IMR-90 (cell line): ENCODE results near the gene IGF2R. TPM values are rescaled to one million over a fixed set of nuclear protein-coding genes. Genes with fewer than 3 reads are reported as not detected.
A peak's percentile ranks its signal among the peaks of the same experiment; 100 is the strongest.
"Not testable (repeated sequence)": the region's sequence is repeated elsewhere in the genome, so short reads cannot be mapped to it uniquely, and the experiment has no call there.

Experiments
- ATAC-seq: fragments of 200-7000 bp; cut with Tn5 transposase; 2 replicates; pipeline ENCODE4 v1.9.1; 2020; ENCODE audit warnings: low read depth, mild to moderate bottlenecking, moderate library complexity
- BruUV-seq: library from RNA; stranded (reverse); fragments of 400-500 nt; replicated peaks from 2 replicates; lab custom pipeline; 2021; lab: Mats Ljungman, UMichigan
- CTCF ChIA-PET: fragments of 300-600 bp; formaldehyde crosslinking; extraction: SDS; loops from one replicate; lab custom pipeline; 2021; ENCODE audit warnings: antibody characterized with exemption; lab: Yijun Ruan, JAX
- POLR2A ChIA-PET: fragments of 300-600 bp; sonication (Branson Sonifier 250); formaldehyde crosslinking; loops from one replicate; lab custom pipeline; 2022; ENCODE audit warnings: antibody characterized with exemption; ENCODE audit not compliant: unreplicated experiment; lab: Charles Lee
- DNase-seq: peaks from one replicate; pipeline ENCODE4 v3.0.0; 2013
- H2AFZ ChIP-seq: replicated peaks from 2 replicates; pipeline ENCODE3; 2013; ENCODE audit warnings: low read length, mild to moderate bottlenecking; ENCODE audit not compliant: poor library complexity
- H2AK5ac ChIP-seq: 2 replicates; pipeline ENCODE4 v1.6.1; 2013; ENCODE audit warnings: low read depth, low read length, inconsistent platforms
- H2AK9ac ChIP-seq: replicated peaks from 2 replicates; pipeline ENCODE3; 2013; ENCODE audit warnings: mild to moderate bottlenecking, low read depth, low read length, moderate library complexity; ENCODE audit not compliant: poor library complexity
- H2BK120ac ChIP-seq: 2 replicates; pipeline ENCODE4 v1.6.1; 2013; ENCODE audit warnings: low read depth, low read length, inconsistent platforms
- H2BK15ac ChIP-seq: 3 replicates; pipeline ENCODE4 v1.6.1; 2013; ENCODE audit warnings: low read depth, low read length, inconsistent platforms
- H2BK20ac ChIP-seq: 2 replicates; pipeline ENCODE4 v1.6.1; 2013; ENCODE audit warnings: low read depth, mild to moderate bottlenecking, inconsistent platforms, low read length, moderate library complexity
- H2BK5ac ChIP-seq: 2 replicates; pipeline ENCODE4 v1.6.1; 2013; ENCODE audit warnings: mild to moderate bottlenecking, low read depth, low read length, inconsistent platforms; ENCODE audit not compliant: poor library complexity, severe bottlenecking
- H3K14ac ChIP-seq: replicated peaks from 2 replicates; pipeline ENCODE4 v1.6.1; 2013; ENCODE audit warnings: low read depth, low read length, inconsistent platforms
- H3K18ac ChIP-seq: 2 replicates; pipeline ENCODE4 v1.6.1; 2013; ENCODE audit warnings: low read depth, low read length, control low read depth
- H3K23ac ChIP-seq: 2 replicates; pipeline ENCODE4 v1.6.1; 2013; ENCODE audit warnings: low read depth, low read length, inconsistent platforms
- H3K27ac ChIP-seq: 2 replicates; pipeline ENCODE4 v1.5.1; 2013; ENCODE audit warnings: mild to moderate bottlenecking, control low read depth, low read length; ENCODE audit not compliant: insufficient read depth
- H3K27me3 ChIP-seq: 2 replicates; pipeline ENCODE4 v1.6.1; 2013; ENCODE audit warnings: low read length; ENCODE audit not compliant: control insufficient read depth, insufficient read depth
- H3K36me3 ChIP-seq: 2 replicates; pipeline ENCODE4 v1.6.1; 2013; ENCODE audit warnings: low read length, mixed read lengths; ENCODE audit not compliant: control insufficient read depth, insufficient read depth
- H3K4ac ChIP-seq: 2 replicates; pipeline ENCODE4 v1.6.1; 2013; ENCODE audit warnings: low read depth, low read length, inconsistent platforms
- H3K4me1 ChIP-seq: 2 replicates; pipeline ENCODE4 v1.6.1; 2013; ENCODE audit warnings: low read length, mixed read lengths; ENCODE audit not compliant: control insufficient read depth, insufficient read depth
- H3K4me2 ChIP-seq: 2 replicates; pipeline ENCODE4 v1.6.1; 2013; ENCODE audit warnings: low read depth, mild to moderate bottlenecking, control low read depth, low read length, moderate library complexity
- H3K4me3 ChIP-seq: 2 replicates; pipeline ENCODE4 v1.5.1; 2013; ENCODE audit warnings: low read depth, mild to moderate bottlenecking, control low read depth, low read length, moderate library complexity; ENCODE audit not compliant: insufficient read depth
- H3K56ac ChIP-seq: 2 replicates; pipeline ENCODE4 v1.6.1; 2013; ENCODE audit warnings: low read length, inconsistent platforms; ENCODE audit not compliant: insufficient read depth; ENCODE audit errors: extremely low read depth
- H3K79me1 ChIP-seq, 2 experiments: 2 replicates each; pipeline ENCODE4 v1.6.1; 2013; ENCODE audit warnings: low read length in 2 of 2, inconsistent platforms in 1 of 2, low read depth in 1 of 2
- H3K9ac ChIP-seq: 2 replicates; pipeline ENCODE4 v1.6.1; 2013; ENCODE audit warnings: low read depth, low read length, control low read depth
- H3K9me1 ChIP-seq: 2 replicates; pipeline ENCODE4 v1.6.1; 2013; ENCODE audit warnings: low read length, inconsistent platforms; ENCODE audit not compliant: insufficient read depth
- H3K9me3 ChIP-seq: 2 replicates; pipeline ENCODE4 v1.6.1; 2013; ENCODE audit warnings: low read length; ENCODE audit not compliant: control insufficient read depth, insufficient read depth
- H4K20me1 ChIP-seq: 2 replicates; pipeline ENCODE4 v1.6.1; 2013; ENCODE audit warnings: low read length, inconsistent platforms; ENCODE audit not compliant: insufficient read depth
- H4K5ac ChIP-seq: 2 replicates; pipeline ENCODE4 v1.6.1; 2013; ENCODE audit warnings: mild to moderate bottlenecking, low read depth, low read length, control low read depth
- H4K8ac ChIP-seq, 2 experiments: 2 replicates each; pipeline ENCODE4 v1.6.1; 2013; ENCODE audit warnings: low read depth in 2 of 2, low read length in 2 of 2, control low read depth in 1 of 2, inconsistent platforms in 1 of 2
- H4K91ac ChIP-seq: 2 replicates; pipeline ENCODE4 v1.6.1; 2013; ENCODE audit warnings: low read depth, low read length, inconsistent platforms; ENCODE audit not compliant: insufficient read depth
- BHLHE40 ChIP-seq: fragments of 150-350 bp; IDR thresholded peaks from 2 replicates; pipeline ENCODE4 v1.6.1; 2016; ENCODE audit warnings: mild to moderate bottlenecking, low read depth, low read length
- CEBPB ChIP-seq: IDR thresholded peaks from 2 replicates; pipeline ENCODE4 v1.6.1; 2012; ENCODE audit warnings: low read depth, low read length, improper control_type of control experiment
- FOS ChIP-seq: fragments of 150-350 bp; IDR thresholded peaks from 2 replicates; pipeline ENCODE4 v1.6.1; 2016; ENCODE audit warnings: low read depth, low read length
- NFE2L2 ChIP-seq: fragments of 150-350 bp; IDR thresholded peaks from 2 replicates; pipeline ENCODE4 v1.6.1; 2016; ENCODE audit warnings: low read depth, mild to moderate bottlenecking, low read length
- POLR2A ChIP-seq: IDR thresholded peaks from 2 replicates; pipeline ENCODE4 v1.6.1; 2012; ENCODE audit warnings: mild to moderate bottlenecking, low read depth, low read length
- RAD21 ChIP-seq: IDR thresholded peaks from 2 replicates; pipeline ENCODE4 v1.6.1; 2012; ENCODE audit warnings: low read length, improper control_type of control experiment
- RFX5 ChIP-seq: IDR thresholded peaks from 2 replicates; pipeline ENCODE4 v1.8.0; 2012; ENCODE audit warnings: low read depth, mild to moderate bottlenecking, low read length, moderate library complexity
- WGBS, 2 experiments: methylation state at CpG; one replicate each; pipeline versions ENCODE4 v1.1.5 to v1.1.7; 2013; ENCODE audit warnings: missing lambda C conversion rate in 2 of 2; ENCODE audit not compliant: insufficient read length in 1 of 2; ENCODE audit errors: extremely low coverage in 2 of 2; 5-methylcytosine and 5-hydroxymethylcytosine counted together
- dilution Hi-C: fragments of 300-500 bp; cut with HindIII; formaldehyde crosslinking; loops from one replicate; pipeline ENCODE4 v1.14.3; 2018; ENCODE audit warnings: low sequenced_read_pairs; ENCODE audit not compliant: unreplicated experiment
- in situ Hi-C: fragments of 300-500 bp; cut with MboI; formaldehyde crosslinking; loops from 3 replicates; pipeline ENCODE4 v1.14.3; 2019; ENCODE audit warnings: low sequenced_read_pairs, inconsistent platforms, mixed read lengths
- intact Hi-C: fragments of 100-400 bp; cut with micrococcal nuclease; formaldehyde crosslinking; loops from 2 replicates; pipeline ENCODE4 v1.10.0; 2022
- polyA plus RNA-seq, 3 experiments: library from polyadenylated mRNA; depleted of rRNA; stranded (reverse); fragments of >200 nt; gene quantifications; 2 replicates each; pipeline ENCODE4 v1.2.3, GENCODE V29; 2012; ENCODE audit warnings: low replicate concordance in 1 of 3
- total RNA-seq: library from RNA; depleted of rRNA; stranded (reverse); fragments of >200 nt; gene quantifications from 2 replicates; pipeline ENCODE4 v1.2.3, GENCODE V29; 2012

IGF2R gene
- total and polyA plus RNA-seq, 2 of the 4 experiments (the other 2 are of a cell fraction) = 33.2 to 41.4 TPM

- Histone ChIP-seq H3K36me3 (no peaks in the 10 kb centered on the region), H2BK20ac (0 out of 2 replicates have a peak overlapping the region, but pooled peaks have one; percentile 64), H3K18ac (no peak overlapping the region), H3K79me1 (no peaks in the 10 kb centered on the region), H2BK120ac (peak overlapping the region; percentile 22; the same call in 1 of the 2 replicates), H3K9me3 (no peaks in the 10 kb centered on the region), H4K8ac (no peak overlapping the region; a peak in 1 of 4 replicates), H3K4me2 (peak overlapping the region; percentile 54; the same call in 1 of the 2 replicates), H3K14ac (no peak overlapping the region), H2BK15ac (no peak overlapping the region), H2BK5ac (no peak overlapping the region), H3K4me3 (no peak overlapping the region), H3K23ac (no peak overlapping the region), H3K9me1 (peaks cover 6% of the 10 kb centered on the region; the same call in 1 of the 2 replicates), H3K27me3 (no peaks in the 10 kb centered on the region), H3K56ac (no peak overlapping the region), H2AFZ (peak overlapping the region; percentile 58), H4K20me1 (no peaks in the 10 kb centered on the region), H3K9ac (no peak overlapping the region), H4K91ac (no peak overlapping the region), H4K5ac (no peak overlapping the region), H2AK9ac (no peak overlapping the region), H3K4me1 (peaks cover 12% of the 10 kb centered on the region), H3K4ac (peak overlapping the region; percentile 38; the same call in 1 of the 2 replicates), H2AK5ac (no peak overlapping the region), H3K27ac (peak overlapping the region; percentile 86)
- dilution Hi-C loops = no loop called here
- POLR2A ChIA-PET = no interaction called here
- DNase-seq (peak; percentile 92), ATAC-seq (peak; percentile 71)
- no TSS peak for BruUV-seq
- intact Hi-C loops = loop anchor here (2.0 to 5.0 kb wide), 3 partner anchors 51 to 393 kb away; no protein-coding TSS in a partner anchor
- in situ Hi-C loops = no loop called here
- CTCF ChIA-PET = interaction anchor here (1.0 to 1.5 kb wide), 3 partner anchors 22 to 316 kb away, joined by 3 to 5 read pairs (median 4); no protein-coding TSS in a partner anchor
- peak; percentile 86; the same call in 1 of the 2 replicates for TF ChIP-seq BHLHE40
- peak; percentile 3; the same call in 1 of the 2 replicates for TF ChIP-seq RAD21
- peak; percentile 1; the same call in 1 of the 2 replicates for TF ChIP-seq NFE2L2
- peak; percentile 93 for TF ChIP-seq FOS
- no peak for TF ChIP-seq RFX5
- TF ChIP-seq CEBPB = peak; percentile 66
- TF ChIP-seq POLR2A = no peak
- WGBS, 2 experiments = 0% methylated on average over 1 of the region's 12 CpGs; no CpG with 5 or more reads in 1 of the 2 experiments
These were observed 170.6 kb downstream of the IGF2R start for GRCh38 chr6:160139420-160139851.

GRCh38 chr6:160140493-160140892, 171.6 kb downstream of the IGF2R start:
- H3K4me3 ChIP-seq, H2AK9ac ChIP-seq, H2BK5ac ChIP-seq, H4K20me1 ChIP-seq, H2AFZ ChIP-seq, BruUV-seq, H3K27me3 ChIP-seq, H3K9me1 ChIP-seq, H3K56ac ChIP-seq, H2AK5ac ChIP-seq, H4K91ac ChIP-seq, POLR2A ChIA-PET, H3K4me2 ChIP-seq, H3K9me3 ChIP-seq, H2BK20ac ChIP-seq, in situ Hi-C loops, H3K9ac ChIP-seq, H4K8ac ChIP-seq, DNase-seq, H3K18ac ChIP-seq, H3K79me1 ChIP-seq, H3K27ac ChIP-seq, H3K14ac ChIP-seq, H3K23ac ChIP-seq, H2BK120ac ChIP-seq, dilution Hi-C loops, H3K4ac ChIP-seq, H4K5ac ChIP-seq, H3K36me3 ChIP-seq, ATAC-seq: not testable (repeated sequence)
- Histone ChIP-seq H2BK15ac (0 out of 3 replicates have a peak overlapping the region, but pooled peaks have one; percentile 32), H3K4me1 (peaks cover 12% of the 10 kb centered on the region)
- WGBS, 2 experiments = no CpG with 5 or more reads among the region's 3 CpGs
- CTCF ChIA-PET = interaction anchor here (1.0 to 1.2 kb wide), 3 partner anchors 11 to 315 kb away, joined by 3 to 4 read pairs (median 4); no protein-coding TSS in a partner anchor
- intact Hi-C loops = loop anchor here (2.0 kb wide), 1 partner anchor 16 kb away; no protein-coding TSS in a partner anchor
